GM18867 (cell line): ENCODE results near the gene ZNF428.
"Not testable (repeated sequence)": the region's sequence is repeated elsewhere in the genome, so short reads cannot be mapped to it uniquely, and the experiment has no call there.

Source experiments
- ATAC-seq: cut with Tn5 transposase; IDR thresholded peaks from one replicate; pipeline ENCODE4 v1.9.1; 2021; ENCODE audit warnings: mild to moderate bottlenecking, moderate library complexity; ENCODE audit not compliant: unreplicated experiment

The ZNF428 gene

DNA sequence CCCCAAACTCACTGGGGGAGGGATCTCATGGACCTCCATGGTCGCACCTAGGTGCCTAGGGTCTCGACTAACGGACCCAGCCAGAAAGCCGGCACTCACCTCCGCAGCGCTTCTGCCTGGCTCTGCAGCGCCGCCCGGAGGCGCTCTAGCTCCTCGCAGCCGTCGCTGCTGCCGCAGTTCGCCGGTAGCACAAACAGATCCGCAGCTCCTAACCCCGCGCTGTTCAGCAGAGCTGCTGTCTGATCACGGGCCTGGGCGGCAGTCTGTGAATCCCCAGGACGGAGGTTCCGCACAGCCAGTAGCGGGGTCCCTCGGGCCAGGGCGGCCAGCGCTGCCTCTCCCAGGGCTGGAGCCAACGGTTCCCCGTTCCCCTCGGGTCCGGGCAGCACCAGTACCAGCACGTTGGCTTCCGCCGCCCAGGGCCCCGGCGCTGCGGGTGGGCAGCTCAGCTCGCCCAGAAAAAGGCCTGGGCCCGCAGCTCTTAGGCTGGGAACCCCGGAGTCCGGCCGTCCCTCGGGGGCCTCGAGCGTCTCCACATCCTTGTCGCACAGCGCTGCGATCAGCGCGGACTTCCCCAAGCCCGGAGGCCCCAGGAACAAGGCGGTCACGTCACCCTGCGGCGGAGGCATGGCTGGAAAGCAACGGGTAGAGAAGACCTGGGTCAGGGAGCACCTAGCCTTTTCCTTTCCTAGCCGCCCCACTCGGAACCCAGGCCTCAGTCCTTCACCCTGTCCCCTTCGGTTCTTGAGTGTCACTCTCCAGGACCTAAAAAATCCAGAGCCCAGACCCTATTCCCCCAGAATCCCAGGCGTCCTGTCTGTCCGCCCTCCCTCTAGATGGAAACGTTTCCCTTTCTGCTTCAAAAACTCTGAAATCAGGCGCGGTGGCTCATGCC, 24.5 kb downstream of the ZNF428 start:
- no peak for ATAC-seq

DNA sequence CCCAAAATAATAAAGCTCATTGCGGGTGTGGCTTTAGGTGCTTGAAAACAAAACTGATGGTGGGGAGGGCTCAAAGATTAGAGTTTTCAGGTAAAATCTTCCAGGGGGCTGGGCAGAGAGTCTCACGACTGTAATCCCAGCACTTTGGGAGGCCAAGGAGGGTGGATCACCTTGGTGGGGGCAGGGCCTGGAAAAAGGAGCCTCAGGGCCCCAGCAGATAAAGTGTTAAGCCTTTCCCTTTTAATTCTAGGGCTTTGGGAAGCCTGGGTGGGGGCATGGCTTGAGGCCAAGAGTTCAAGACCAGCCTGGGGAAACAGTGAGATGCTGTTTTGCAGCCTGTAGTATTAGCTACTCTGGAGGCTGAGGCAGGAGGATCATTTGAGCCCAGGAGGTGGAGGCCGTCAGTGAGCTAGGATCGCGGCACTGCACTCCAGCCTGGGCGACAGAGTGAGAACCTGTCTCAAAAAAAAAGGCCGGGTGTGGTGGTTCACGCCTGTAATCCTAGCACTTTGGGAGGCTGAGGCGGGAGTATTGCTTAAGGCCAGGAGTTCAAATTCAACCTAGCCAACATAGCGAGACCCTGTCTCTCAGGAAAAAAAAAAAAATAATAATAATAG, 25.2 kb downstream of the ZNF428 start:
- ATAC-seq: no peak

DNA sequence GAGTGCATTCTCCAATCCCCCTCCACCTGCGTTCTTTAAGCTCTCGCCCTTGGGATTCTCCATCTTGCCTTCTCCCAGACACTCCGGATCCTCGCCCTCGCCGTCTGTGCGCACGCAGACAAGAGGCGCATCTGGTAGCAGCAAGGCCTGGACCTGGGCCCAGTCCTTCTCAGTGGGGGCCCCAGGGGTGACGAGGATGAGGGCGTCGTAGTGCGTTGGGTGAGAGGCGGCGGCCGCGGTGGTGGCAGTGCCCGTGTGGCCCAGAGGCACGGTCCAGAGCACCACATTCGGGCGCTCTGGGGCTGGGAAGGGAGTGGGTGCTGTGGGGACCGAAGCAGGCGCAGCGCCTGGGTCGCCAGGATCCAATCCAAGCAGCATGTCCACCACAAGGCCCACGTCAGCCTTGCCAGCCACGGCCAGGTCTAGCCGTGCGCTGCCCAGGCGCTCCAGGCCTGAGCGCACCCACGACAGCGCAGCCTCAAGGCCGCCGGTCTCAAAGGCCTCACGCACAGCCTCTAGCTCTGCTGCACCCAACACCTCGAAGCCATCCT, 26.6 kb downstream of the ZNF428 start:
- ATAC-seq: no peak

DNA sequence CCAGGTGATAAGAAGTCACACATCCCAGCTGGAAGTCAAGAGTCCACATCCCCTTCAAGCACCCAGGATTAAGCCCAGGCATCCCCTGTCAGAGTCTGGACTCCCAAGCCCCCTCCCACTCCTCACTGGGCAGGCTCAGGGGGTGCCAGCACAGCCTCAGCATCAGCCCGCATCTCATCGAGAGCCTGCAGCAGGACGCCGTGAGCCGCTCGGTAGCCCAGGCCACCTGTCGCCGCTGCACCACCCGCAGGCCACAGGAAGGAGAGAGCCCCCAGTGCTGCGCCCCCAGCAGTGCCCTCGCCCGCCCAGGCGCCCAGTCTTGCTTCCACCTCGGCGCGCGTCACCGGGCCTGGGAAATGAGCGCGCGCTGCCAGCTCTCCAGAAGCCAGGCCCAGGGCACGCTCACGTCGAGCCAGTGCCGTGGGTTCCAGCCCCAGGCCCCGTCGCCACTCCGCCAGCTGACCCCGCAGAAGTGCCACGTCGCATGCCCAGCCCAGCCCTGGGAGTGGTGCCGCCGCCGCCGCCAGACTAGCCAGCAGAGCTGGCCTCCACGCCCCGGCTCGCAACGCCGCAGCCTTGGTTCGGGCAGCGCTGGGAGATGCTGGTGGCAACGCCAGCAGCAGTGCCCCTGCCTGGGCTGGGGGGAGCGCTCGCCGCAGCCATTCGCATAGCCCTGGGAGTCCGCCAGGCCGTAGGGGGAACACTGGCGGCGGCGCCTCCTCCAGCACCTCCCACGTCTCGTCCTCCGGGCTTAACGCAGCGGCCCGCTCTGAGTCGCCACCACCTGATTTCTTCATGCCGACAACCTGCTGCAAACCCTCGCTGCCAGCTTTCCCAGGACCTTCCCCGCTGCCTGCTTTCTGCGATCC, 27.3 kb downstream of the ZNF428 start:
- ATAC-seq: no peak

DNA sequence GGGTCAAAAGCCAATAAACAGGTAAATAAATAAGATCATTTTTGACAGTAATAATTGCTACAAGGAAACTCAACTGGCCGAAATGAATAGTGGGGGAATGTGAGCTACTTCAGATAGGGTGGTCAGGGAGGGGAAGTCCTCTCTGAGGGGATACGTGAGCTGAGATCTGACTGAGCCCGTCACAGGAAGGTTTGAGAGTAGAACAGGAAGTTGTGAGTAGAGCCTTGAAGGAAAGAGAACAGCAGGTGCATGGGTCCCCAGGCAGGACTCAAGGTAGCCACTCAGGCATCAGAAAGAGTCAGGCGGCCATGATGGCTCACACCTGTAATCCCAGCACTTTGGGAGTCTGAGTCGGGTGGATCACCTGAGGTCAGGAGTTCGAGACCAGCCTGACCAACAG, 29.8 kb downstream of the ZNF428 start:
- ATAC-seq: no peak

DNA sequence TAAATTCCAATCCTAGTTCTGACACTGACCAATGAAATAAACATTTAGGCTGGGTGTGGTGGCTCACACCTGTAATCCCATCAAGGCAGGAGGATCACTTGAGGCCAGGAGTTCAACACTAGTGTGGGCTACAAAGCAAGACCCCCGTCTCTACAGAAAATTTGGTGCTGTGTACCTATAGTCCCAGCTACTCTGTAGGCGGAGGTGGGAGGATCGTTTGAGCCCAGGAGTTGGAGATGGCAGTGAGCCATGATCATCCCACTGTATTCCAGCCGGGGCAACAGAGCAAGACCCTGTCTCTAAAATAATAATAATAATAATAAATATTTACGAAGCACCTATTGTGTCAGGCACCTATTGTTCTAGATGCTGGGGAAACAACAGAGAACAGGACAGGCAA, 30.2 kb downstream of the ZNF428 start:
- ATAC-seq: no peak

DNA sequence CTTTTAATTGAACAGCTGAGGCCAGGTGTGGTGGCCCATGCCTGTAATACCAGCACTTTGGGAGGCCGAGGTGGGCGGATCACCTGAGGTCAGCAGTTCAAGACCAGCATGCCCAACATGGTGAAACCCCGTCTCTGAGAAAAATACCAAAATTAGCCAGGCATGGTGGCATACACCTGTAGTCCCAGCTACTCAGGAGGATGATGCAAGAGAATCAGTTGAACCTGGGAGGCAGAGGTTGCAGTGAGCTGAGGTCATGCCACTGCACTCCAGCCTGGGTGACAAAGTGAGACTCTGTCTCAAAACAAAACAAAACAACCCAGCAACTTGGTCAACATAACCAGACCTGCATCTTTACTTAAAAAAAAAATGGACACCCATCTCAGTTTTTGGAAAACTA, 32.4 kb downstream of the ZNF428 start:
- ATAC-seq: not testable (repeated sequence)

DNA sequence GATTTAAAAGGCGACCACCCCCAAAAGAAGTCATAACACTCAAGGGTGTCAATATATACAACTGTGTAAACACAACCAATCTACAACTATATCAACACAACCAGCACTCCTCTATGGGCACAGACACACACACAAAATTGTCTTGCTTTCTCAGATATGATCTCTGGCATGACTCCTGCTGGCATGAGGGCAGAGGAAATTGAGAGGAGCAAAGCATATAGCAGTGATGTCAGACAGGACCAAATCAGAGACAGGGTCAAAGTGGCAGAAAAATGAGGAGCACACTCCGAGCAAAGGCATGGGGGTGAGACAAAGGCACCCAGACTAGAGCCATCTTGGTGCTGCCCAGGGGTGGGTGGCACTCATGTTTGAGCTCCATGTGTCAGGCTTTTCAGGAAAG, 33.1 kb downstream of the ZNF428 start:
- no peak for ATAC-seq

DNA sequence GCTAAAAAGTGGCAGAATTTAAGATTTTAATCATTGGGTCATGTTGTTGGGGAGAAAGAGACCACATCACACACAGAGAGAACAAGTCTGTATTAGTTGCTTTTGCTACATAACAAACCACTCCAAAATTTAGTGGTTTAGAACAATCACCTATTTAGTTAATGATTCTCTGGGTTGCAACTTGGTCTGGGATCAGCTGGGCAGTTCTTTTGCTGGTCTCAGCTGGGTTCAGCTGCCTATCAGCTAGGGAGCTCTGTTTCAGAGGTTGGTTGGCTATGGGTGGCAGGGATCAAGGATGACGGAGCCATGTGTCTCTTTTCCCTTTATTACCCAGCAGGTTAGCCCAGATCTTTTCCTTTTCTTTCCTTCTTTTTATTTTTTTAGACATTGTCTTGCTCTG, 34.9 kb downstream of the ZNF428 start:
- no peak for ATAC-seq

DNA sequence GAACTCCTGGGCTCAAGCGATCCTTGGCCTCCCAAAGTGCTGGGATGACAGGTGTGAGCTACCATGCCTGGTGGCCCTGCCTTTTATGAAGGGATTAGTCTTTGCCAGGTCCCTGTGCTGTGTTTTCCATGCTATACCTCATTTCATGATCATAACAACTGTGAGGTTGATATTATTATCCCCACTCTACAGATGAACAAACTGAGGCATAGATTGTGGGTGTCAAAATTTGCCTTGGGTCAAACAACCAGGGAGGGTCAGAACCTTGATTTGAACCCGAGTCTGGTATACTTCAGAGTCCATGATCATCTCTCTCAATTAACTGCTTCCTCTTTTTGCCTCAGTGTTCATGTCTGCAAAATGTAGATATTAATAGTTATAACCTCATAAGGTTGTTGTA, 36.9 kb downstream of the ZNF428 start:
- no peak for ATAC-seq

DNA sequence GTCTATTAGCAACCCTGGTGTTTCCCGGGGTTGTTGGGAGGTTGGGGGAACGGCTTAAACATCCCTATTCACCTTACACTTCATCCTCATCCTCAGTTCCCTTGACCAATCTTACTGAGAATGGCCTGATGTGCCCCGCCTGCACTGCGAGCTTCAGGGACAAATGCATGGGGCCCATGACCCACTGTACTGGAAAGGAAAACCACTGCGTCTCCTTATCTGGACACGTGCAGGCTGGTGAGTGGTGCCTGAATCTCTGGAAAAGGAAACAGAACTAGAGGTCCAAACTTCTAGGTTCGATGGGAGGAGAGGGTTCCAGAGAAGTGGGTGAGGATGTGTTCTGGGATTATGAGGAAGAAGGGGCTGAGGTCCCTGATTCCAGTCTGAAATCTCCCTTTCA, 38.0 kb downstream of the ZNF428 start:
- no peak for ATAC-seq

DNA sequence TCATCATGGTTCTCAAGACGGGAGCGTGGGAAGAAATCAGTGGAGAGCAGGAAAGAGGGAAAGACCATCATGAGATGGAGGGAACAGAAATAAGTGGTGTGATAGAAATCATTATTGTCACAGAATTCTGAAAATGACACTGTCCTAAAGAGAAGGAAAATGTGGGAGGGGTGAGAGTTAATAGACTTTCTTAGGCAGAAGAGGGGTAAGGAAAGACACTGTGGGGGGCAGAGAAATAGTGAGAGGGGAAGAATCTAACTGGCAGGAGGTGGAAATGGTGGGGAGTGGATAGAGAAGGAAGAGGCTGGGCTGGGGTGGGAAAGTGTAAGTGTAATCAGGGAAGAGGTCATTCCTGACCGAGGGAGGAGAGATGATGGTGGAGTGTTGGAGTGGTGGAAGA, 40.6 kb downstream of the ZNF428 start:
- ATAC-seq: no peak

DNA sequence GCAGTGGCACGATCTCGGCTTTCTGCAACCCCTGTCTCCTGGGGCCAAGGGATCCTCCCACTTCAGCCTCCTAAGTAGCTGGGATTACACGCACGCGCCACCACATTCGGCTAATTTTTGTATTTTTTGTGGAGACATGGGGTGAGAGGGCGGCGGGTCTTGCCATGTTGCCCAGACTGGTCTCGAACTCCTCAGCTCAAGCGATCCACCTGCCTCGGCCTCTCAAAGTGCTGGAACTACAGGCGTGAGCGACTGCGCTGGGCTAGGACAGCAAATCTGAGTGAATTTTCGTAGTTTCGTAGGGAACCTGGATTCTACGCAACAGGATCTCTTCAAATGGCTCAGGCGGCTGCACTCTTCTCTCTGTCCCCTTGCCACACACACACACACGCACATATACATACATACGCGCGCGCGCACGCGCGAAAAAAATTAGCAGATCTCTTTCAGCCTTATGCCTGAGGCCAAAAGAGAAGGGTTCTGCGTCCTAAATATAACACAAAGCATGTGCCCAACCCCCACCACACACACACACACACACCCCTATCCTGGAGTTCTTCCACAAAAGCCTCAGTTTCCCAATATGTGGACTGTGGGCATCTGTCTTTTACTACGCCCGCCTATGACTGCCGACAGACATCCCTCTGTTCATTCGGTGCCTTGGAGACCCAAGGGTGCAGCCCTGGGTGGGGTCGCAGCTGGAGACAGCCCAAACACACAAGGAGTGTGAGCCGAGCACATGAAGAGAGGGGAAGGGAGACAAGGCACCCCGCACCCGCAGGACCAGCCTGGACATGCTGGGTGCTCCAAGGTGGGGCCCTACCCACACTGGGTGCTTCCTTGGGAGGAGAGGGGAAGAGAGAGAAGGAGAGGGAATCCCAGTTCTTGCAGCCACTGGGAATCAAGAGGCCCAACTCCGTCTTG, 43.2 kb downstream of the ZNF428 start:
- ATAC-seq: no peak

DNA sequence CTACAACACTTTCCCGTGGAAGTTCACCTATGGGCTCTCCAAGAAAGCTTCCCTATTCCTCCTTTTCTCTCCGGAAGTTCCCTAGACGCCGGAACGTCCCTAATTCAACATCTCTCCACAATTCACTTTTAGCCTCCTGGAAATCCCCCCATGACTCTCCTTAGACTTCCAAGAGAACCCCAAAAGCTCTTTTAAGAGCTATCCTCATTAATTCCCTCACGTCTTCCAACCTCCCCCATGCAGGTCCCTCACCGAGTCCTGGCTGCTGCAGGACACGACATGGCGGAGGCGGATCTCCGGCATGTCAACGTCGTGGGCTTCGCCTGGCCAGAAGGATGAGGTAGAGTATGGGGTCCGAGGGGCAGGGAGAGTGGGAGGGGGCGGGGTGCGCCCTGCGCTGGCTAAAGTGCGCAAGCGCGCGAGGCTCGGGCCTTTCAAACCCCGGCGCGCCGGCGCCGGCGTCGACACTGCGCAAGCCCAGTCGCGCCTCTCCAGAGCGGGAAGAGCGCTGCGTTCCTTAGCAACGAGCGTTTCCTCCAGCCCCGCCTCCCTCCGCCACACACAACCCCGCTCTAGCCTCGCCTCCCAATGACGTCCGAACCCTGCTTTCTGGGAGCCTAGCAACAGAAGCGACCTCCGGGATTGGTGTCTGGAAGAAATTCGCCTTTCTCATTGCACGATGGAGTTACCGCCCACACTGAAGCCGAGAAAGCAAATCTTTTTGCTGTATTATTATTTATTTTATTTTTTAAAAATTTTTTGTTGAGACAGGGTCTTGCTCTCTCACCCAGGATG, 44.1 kb downstream of the ZNF428 start, which contains the start of the genes PINLYP and XRCC1:
TSS of gene PINLYP (plus strand) at position 646 of the 795 bp plus-strand sequence. CDS start 1,391 bp downstream, outside the sequence.
TSS of gene XRCC1 (minus strand) at position 372 of the 795 bp plus-strand sequence. CDS start at position 303, 69 bp downstream.
- ATAC-seq: peak; percentile 95

DNA sequence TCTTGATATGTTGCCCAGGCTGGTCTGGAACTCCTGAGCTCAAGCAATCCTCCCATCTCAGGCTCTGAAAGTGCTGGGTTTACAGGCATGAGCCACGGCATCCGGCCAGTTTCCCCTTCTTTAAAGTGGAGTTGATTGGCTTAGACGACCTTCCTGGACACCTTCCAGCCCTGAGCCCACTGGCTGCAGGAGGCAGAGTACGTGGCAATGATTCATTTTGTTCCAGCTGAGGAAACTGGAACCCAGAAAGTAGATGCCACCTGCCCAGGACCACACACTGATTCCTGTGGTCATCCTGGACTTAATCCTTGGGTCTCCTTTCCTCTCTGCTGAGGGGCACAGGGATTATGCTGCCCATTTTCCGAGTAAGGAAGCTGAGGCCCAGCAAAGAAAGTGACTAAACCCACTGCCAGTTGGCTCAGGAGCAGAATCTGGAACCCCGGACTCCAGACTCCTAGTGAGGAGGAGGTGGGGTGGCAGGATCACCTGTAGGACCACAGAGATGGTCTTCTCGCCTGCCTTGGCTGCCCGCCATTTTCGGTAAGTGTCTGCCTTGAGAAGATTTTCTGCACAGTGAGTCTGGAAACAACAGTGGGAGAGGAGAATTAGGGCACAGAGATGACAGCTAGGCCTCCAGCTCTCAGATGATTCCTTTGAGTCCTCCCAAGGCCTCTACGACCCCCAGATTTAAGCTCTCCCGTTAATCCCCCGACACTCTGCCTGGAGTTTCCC, 44.8 kb downstream of the ZNF428 start:
- ATAC-seq: no peak

DNA sequence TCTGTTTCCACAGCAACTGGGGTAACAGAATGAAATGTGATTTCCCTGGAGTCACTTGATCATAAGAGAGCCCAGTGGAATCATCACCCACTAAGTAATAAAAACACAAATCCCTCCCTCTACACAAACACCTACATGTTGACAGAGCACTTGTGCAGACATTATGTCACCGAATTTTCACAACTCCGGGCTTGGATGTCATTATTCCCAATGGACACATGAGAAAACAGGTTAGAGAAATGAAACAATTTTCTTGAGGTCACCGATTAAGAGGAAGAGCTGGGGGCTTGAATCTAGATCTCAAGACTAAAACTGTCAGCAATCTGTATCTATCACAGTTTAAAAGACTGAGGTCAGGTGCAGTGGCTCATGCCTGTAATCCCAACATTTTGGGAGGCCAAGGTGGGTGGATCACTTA, 47.2 kb downstream of the ZNF428 start:
- no peak for ATAC-seq

DNA sequence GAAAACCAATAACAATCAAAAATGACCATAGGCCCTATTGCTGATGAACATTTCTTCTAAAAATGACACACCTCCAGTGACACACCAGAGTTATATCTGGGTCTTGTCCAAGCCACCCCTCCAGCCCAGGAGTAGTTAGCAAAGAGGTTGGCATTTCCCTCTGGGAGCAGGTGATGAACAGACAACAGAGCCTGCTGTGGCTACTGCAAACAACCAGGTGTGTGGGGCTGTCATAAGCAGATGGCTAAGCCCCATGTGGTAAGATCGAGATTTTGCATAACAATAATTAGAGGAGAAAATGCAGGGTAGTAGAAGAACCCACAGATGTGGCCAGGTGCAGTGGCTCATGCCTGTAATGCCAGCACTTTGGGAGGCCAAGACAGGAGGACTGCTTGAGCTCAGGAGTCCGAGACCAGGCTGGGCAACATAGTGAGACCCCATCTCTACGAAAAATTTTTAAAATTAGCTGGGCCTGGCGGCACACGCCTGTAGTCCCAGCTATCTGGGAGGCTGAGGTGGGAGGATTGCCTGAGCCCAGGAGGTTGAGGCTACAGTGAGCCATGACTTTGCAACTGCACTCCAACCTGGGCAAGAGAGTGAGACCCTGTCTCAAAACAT, 49.1 kb downstream of the ZNF428 start:
- no peak for ATAC-seq

DNA sequence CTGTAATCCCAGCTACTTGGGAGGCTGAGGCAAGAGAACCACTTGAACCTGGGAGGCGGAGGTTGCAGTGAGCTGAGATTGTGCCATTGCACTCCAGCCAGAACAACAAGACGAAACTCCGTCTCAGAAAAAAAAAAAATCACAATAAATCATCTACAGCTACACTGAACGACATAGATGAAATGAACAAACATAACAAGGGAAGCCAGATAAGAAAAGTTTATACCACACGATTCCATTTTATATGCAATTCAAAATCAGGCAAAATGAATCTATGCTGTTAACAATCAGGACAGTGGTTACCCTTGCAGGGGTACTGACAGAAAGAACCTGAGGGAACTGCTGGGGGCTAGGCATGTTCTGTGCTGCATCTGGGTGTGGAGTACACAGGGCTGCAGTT, 49.8 kb downstream of the ZNF428 start:
- no peak for ATAC-seq
